A549 treated with AZD9567 at 1 μM for 4 hours (cell line): ENCODE results near the gene AGMO. TPM values are rescaled to one million over a fixed set of nuclear protein-coding genes. Genes with fewer than 3 reads are reported as not detected.

Source experiments
- total RNA-seq: library from RNA; stranded (reverse); fragments of 200-300 nt; extraction: Qiagen RNA extraction; gene quantifications from 5 replicates; pipeline ENCODE4 v1.2.3, GENCODE V29; 2022; ENCODE audit not compliant: insufficient read depth

AGMO gene
- 0.63 to 1.0 TPM (median 0.82 TPM) in 4 of 5 replicates, not detected in the other for total RNA-seq

DNA sequence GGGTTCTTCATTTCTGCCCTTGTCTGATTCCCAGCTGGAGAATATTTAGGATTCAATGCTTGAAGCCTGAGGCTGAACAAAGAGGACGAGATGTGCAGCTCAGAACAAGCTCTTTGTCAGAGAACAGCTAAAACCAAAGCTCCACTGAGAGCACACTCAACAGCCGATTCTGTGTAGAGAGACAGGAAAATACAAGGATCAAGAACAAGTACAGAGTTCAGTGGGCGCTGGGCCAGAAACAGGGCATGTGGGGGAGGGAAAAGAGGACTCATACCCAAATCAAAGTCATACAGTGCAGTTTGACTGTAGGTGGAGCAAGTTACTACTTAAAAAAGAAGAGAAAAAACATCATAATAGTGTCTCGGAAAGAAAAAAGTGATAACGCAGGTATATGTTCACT, at the start of gene AGMO:
Gene AGMO, minus strand, starts transcription at position 181 of the 400 bp plus-strand sequence.

Other genes with a start within 250 kb of the AGMO start
- gene MEOX2, start 124.7 kb upstream of the AGMO start, total RNA-seq, result not detected in 5 replicates